ENCODE data around the gene GJB1.

GRCh38 chrX:71215338-71215912 is 7.6 kb upstream of the GJB1 start:
- TF ChIP-seq, protein P1, sequence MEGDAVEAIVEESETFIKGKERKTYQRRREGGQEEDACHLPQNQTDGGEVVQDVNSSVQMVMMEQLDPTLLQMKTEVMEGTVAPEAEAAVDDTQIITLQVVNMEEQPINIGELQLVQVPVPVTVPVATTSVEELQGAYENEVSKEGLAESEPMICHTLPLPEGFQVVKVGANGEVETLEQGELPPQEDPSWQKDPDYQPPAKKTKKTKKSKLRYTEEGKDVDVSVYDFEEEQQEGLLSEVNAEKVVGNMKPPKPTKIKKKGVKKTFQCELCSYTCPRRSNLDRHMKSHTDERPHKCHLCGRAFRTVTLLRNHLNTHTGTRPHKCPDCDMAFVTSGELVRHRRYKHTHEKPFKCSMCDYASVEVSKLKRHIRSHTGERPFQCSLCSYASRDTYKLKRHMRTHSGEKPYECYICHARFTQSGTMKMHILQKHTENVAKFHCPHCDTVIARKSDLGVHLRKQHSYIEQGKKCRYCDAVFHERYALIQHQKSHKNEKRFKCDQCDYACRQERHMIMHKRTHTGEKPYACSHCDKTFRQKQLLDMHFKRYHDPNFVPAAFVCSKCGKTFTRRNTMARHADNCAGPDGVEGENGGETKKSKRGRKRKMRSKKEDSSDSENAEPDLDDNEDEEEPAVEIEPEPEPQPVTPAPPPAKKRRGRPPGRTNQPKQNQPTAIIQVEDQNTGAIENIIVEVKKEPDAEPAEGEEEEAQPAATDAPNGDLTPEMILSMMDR (IDR thresholded peaks at IDR 0.05): no peak
- TF ChIP-seq POLR2AphosphoS5 (IDR thresholded peaks at IDR 0.05) (no peak), POLR2A (IDR thresholded peaks at IDR 0.05) (peak; percentile 11), EP300 (IDR thresholded peaks at IDR 0.05; ENCODE audit: low read depth) (no peak)
